OCI-LY1 (cell line): Measurements from ENCODE around the gene ATP5PO.

ENCODE experiments used
- CTCF ChIP-seq: fragments of 200-600 bp; sonication (generic), shearing (Covaris generic); IDR thresholded peaks from 2 replicates; pipeline ENCODE4 v1.5.1; 2017; ENCODE audit warnings: mild to moderate bottlenecking, antibody characterized with exemption, low read length, moderate library complexity, mixed read lengths
- EZH2 ChIP-seq: fragments of 200-600 bp; sonication (generic), shearing (Covaris generic); IDR thresholded peaks from 2 replicates; pipeline ENCODE4 v1.8.0; 2017; ENCODE audit warnings: borderline replicate concordance, mixed run types, mild to moderate bottlenecking, antibody characterized with exemption, low read length, moderate library complexity, mixed read lengths

GRCh38 chr21:33899199-33899598 is 16.4 kb downstream of the ATP5PO start:
- TF ChIP-seq CTCF: no peak
- TF ChIP-seq EZH2: no peak
